ENCODE measurements around the gene USH1C. TPM values are rescaled to one million over a fixed set of nuclear protein-coding genes. Genes with fewer than 3 reads are reported as not detected.

Gene USH1C
- total RNA-seq, 1 experiment from 2014 or later = 1.0 TPM

DNA sequence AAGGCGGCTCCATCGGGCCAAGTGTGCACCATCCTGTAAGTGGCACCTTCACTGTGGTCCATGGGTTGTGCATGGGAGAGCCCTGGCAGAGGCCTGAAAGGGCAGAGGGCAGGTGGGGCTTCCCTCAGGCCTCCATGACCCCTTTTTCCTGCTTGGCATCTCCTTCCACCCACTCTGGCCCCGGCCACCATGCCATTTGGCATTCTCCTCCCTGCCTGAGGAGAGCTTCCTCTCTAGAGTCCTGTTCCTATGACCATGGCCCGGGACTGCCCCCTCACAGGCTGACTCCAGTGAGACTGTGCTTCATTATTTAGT is 7.8 kb upstream of the USH1C start:
- no peak overlapping the region for H3K9ac ChIP-seq (ENCODE audit: extremely low read depth, insufficient read length, low read length)
- H2BK5ac ChIP-seq (ENCODE audit: insufficient read length, low read length) = no peak overlapping the region
- no peak overlapping the region for H3K4me2 ChIP-seq (ENCODE audit: insufficient read depth, insufficient read length, low read length)
- H2AK5ac ChIP-seq (ENCODE audit: insufficient read length, low read length) = no peak overlapping the region
- no peak overlapping the region for H3K56ac ChIP-seq (ENCODE audit: insufficient read length, low read depth, low read length)
- Mint-ChIP-seq H3K36me3 (ENCODE audit: insufficient read depth in 1 of 3, low read depth in 3 of 3) (peaks cover 0 to 3% (median 0%) of the 10 kb centered on the region in 3 experiments; a peak in 1 of 7 replicates), H3K27ac (no peak overlapping the region), H3K27me3 (ENCODE audit: low read depth) (peaks cover 19% of the 10 kb centered on the region), H3K9me3 (no peaks in the 10 kb centered on the region; a peak in 1 of 5 replicates), H3K4me3 (no peak overlapping the region), H3K4me1 (peaks cover 13 to 28% of the 10 kb centered on the region in 2 experiments)
- no peak overlapping the region for H2BK20ac ChIP-seq (ENCODE audit: low read depth, low read length, poor library complexity, severe bottlenecking)
- no peaks in the 10 kb centered on the region for H3K4me1 ChIP-seq (ENCODE audit: insufficient read depth, low read length)
- H4K91ac ChIP-seq (ENCODE audit: insufficient read length, low read depth, low read length) = no peak overlapping the region
- H3K23ac ChIP-seq (ENCODE audit: insufficient read length, low read depth, low read length) = no peak overlapping the region
- no peak overlapping the region for H3T11ph ChIP-seq (ENCODE audit: low read length)
- no peak overlapping the region for H4K8ac ChIP-seq (replicated peaks; ENCODE audit: insufficient read length, low read depth, low read length)
- H2AFZ ChIP-seq (ENCODE audit: low read length) = no peak overlapping the region
- H2BK15ac ChIP-seq (ENCODE audit: low read depth, low read length) = no peak overlapping the region
- H3K27me3 ChIP-seq (ENCODE audit: insufficient read depth, low read length) = no peaks in the 10 kb centered on the region
- H3K18ac ChIP-seq (ENCODE audit: insufficient read length, low read depth, low read length) = no peak overlapping the region
- H3K14ac ChIP-seq (ENCODE audit: insufficient read depth, low read length) = no peak overlapping the region
- H3K27ac ChIP-seq (ENCODE audit: insufficient read length, low read depth, low read length) = no peak overlapping the region
- no peaks in the 10 kb centered on the region for H4K20me1 ChIP-seq (ENCODE audit: control insufficient read depth, insufficient read depth, insufficient read length)
- no peak overlapping the region for H4K5ac ChIP-seq (ENCODE audit: insufficient read length, low read depth, low read length)
- H3K9me3 ChIP-seq (ENCODE audit: control insufficient read depth, low read depth, low read length) = no peaks in the 10 kb centered on the region
- no peak for DNase-seq
- no peak for TF ChIP-seq CTCF (conservative IDR thresholded peaks at IDR 0.05)
- no peak overlapping the region for H2BK12ac ChIP-seq (ENCODE audit: insufficient read length, low read depth, low read length)
- no peak overlapping the region for H3K4ac ChIP-seq (ENCODE audit: low read depth, low read length)
- no peak overlapping the region for H2BK120ac ChIP-seq (ENCODE audit: low read depth, low read length, poor library complexity, severe bottlenecking)
- WGBS (ENCODE audit: extremely low coverage, insufficient read length, low lambda C conversion rate) = no CpG with 5 or more reads among the region's 4 CpGs
- no peaks in the 10 kb centered on the region for H3K79me1 ChIP-seq (ENCODE audit: insufficient read depth, low read depth, low read length, poor library complexity, severe bottlenecking)
- no peaks in the 10 kb centered on the region for H3K79me2 ChIP-seq (ENCODE audit: insufficient read depth, low read length)
- H3K23me2 ChIP-seq (ENCODE audit: insufficient read length, low read depth, low read length, poor library complexity, severe bottlenecking) = peaks cover 5% of the 10 kb centered on the region
